Stimulated activated CD4-positive, alpha-beta T cell treated with anti-CD3 and anti-CD28 coated beads, Interleukin-15, amount 100 ng/mL, for 48 hours (primary cell): ENCODE results near the gene TDP2.
A peak's percentile ranks its signal among the peaks of the same experiment; 100 is the strongest.
"Not testable (repeated sequence)": the region's sequence is repeated elsewhere in the genome, so short reads cannot be mapped to it uniquely, and the experiment has no call there.

Experiments
- DNase-seq, 2 donors: peaks; one replicate each; pipeline ENCODE4 v3.0.0-alpha.2; 2020; ENCODE audit warnings: low read depth in 2 of 2

Gene TDP2

GRCh38 chr6:24666641-24667377 is at the start of gene TDP2, which contains the start of gene ACOT13:
Gene TDP2 (minus strand): TSS chr6:24666899. CDS start chr6:24666862, 37 bp downstream.
Gene ACOT13 (plus strand): TSS chr6:24667077. CDS start chr6:24667264, 187 bp downstream.
- peak; percentile 92 for DNase-seq

DNA sequence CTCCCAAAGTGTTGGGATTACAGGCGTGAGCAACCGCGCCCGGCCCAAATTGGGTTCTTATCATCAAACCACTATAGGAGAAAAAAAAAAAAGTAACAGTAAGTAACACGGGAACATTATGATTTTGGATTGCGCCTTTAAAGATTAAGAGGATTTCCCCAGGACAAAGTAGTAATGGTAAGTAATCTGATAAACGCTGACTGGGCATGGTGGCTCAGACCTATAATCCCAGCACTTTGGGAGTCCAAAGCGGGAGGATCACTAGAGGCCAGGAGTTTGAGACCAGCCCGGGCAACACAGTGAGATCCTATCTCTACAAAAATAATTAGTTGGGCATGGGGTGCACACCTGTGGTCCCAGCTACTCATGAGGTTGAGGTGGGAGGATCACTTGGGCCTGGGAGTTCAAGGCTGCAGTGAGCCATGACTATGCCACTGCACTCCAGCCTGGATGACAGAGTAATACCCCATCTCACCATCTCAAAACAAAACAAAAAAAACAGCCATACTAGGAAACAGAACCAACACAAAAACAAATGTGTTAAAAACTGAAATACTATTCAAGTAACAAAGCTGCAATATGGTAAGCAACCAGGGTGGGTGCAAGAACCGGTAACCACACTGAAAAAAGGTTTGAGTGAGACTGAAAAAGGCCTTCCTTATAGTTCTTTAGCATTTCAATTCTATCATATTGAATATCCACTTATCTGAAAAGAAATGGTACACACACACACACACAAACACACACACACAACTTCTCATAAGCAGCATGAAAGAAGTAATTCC is 44.0 kb upstream of the TDP2 start:
- DNase-seq: no peak

DNA sequence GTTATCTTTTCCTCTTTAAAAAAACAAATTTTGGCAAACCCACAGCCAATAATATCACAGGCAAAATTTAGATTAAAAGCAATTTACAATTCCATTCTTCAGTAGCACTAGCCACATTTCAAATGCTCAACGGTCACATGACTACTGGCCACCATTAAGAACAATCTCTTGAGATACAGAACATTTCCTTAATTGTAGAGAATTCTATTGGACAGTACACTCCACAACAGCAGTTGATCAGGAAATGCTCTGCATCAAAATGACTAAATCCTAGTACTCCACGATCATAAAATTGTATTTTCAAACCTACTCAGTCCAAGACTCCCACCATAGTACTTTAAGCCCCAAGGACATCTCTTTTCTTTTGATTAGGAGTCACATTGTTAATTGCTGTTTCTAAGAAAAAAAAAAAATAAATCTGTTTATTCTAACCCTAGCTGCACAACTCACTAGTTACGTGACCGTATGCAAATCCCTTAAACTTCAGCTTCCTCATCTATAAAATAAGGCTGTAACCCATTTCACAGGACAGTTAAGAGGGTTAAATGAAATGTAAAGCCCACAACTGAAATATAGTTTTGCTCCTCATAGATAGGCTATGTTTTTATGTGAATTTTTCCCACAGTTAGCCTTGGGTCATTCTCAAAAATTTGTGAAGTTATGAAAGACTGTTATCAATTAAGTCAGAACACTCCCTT is 42.5 kb upstream of the TDP2 start:
- DNase-seq: no peak

GRCh38 chr6:24708612-24709011 is 41.9 kb upstream of the TDP2 start:
- no peak for DNase-seq

DNA sequence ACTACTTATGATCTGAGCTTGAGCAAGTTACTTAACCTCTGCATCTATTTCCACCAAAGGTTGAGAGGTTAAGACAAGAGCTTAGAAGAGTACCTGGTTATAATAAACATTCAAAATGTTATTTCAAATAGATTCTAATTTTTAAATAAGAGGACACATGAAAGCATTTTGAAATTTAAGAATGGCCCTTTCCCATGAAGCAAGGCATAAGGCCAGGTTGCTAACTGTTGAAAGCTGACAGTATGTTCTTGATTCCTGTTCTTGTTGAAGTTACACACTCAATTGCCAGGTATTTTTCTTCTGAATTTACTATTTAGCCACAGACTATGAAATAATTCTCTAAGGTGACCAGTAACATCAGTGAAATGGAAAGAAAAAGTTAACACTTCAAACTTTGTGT is 37.8 kb upstream of the TDP2 start:
- DNase-seq: no peak

DNA sequence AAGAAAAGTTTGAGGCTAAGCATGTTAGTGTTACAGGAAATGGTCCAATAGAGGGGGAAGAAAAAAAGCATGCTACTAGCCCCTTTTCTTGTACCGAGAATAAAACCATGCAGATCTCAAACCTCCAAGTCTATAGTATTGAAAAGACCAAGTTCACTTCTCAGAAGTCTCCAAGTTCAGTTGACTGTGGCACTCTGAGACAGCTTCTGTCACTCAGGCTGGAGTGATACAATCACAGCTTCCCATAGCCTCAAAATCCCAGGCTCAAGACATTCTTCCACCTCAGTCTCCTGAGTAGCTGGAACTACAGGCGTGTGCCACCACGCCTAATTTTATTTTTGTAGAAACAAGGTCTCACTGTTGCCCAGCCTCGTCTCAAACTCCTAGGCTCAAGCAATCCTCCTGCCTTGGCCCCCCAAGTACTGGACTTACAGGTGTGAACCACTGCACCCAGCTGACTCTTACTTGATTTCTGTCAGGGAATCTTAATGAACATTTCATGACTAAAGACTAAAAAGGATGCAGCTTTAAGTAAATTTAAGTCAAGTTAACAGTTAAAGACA is 36.1 kb upstream of the TDP2 start:
- no peak for DNase-seq

DNA sequence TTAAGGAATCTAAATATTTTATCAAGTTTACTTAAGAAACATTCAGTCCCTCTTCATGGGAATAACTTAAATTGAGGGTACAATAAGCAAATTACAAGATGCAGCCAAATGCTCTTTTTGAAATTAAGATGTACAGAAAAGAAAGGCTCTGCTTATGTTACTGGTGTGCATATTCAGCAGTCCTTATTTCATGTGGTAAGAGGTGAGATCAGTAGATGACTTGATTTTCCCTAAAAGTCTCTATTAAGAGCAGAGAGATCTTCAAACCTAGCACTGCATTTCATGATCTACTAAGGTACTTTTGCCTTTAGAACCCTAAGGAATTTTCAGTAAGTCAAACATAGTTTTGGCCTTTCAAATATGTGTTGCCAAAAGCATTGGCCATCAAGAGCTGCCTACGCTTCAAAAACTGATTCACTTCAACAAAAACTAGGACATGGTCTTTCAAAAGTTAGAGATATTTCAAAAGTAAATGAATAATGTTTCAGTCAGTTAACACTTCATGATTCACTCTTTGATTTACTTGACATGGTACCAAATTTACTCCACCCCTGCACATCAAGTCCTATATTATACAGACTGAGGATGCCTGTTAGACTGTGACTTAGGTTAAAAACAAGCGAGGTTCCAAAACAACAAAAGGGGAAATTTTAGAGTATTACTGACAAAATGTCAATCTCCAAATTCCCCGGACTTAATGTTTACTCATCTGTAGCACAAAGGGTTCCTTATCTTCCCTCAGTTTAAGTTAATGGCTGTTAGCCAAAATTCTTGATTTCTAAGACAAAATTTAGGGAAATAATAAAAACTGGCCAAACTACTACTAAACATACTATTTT is 33.0 kb upstream of the TDP2 start:
- DNase-seq: no peak

GRCh38 chr6:24696097-24696496 is 29.4 kb upstream of the TDP2 start:
- no peak for DNase-seq

DNA sequence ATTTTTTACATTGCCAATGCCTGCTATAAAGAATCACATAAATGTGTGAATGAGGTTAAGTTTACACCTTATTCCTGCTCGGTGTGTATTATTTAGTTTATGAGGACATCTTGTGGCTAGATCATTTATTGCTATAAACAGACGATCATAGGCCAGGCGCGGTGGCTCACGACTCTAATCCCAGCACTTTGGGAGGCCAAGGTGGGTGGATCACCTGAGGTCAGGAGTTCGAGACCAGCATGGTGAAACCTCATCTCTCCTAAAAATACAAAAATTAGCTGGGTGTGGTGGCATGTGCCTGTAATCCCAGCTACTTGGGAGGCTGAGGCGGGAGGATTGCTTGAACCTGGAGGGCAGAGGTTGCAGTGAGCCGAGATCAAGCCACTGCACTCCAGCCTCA is 28.9 kb upstream of the TDP2 start:
- not testable (repeated sequence) for DNase-seq

- no peak for DNase-seq
Observed at GRCh38 chr6:24694198-24694597, 27.5 kb upstream of the TDP2 start.

GRCh38 chr6:24692848-24693592 is 26.3 kb upstream of the TDP2 start:
- no peak for DNase-seq

GRCh38 chr6:24692415-24692814 is 25.7 kb upstream of the TDP2 start:
- DNase-seq: no peak

- DNase-seq: no peak
Observed at GRCh38 chr6:24692003-24692402, 25.3 kb upstream of the TDP2 start.

GRCh38 chr6:24691550-24691949 is 24.9 kb upstream of the TDP2 start:
- DNase-seq: no peak

GRCh38 chr6:24690593-24690992 is 23.9 kb upstream of the TDP2 start:
- no peak for DNase-seq

GRCh38 chr6:24689964-24690363 is 23.3 kb upstream of the TDP2 start:
- no peak for DNase-seq

DNA sequence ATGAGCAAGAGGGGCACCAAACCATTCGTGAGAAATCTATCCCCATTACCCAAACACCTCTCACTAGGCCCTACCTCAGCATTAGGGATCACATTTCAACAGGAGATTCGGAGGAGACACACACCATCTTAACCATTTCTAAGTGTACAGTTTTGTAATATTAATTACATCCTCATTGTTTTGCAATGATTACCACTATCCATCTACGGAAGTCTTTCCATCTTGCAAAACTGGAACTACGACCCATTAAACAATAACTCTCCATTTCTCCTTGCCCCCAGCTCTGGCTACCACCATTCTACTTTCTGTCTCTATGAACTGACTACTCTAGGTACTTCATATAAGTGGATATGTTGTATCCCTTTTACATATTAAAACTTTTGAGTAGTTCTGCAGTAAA is 20.2 kb upstream of the TDP2 start:
- no peak for DNase-seq

DNA sequence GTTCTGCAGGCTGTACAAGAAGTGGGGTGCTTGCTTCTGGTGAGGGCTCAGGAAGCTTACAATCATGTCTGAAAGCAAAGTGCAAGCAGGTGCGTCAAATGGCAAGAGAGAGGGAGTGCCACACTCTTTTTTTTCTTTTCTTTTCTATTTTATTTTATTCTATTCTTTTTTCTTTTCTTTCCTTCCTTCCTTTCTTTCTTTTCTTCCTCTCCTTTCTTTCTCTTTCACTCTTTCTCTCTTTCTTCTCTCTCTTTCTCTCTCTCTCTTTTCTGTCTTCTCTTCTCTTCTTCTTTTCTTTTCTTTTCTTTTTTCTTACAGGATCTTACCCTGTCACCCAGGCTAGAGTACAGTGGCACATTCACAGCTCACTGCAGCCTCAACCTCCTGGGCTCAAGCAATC is 19.7 kb upstream of the TDP2 start:
- no peak for DNase-seq

DNA sequence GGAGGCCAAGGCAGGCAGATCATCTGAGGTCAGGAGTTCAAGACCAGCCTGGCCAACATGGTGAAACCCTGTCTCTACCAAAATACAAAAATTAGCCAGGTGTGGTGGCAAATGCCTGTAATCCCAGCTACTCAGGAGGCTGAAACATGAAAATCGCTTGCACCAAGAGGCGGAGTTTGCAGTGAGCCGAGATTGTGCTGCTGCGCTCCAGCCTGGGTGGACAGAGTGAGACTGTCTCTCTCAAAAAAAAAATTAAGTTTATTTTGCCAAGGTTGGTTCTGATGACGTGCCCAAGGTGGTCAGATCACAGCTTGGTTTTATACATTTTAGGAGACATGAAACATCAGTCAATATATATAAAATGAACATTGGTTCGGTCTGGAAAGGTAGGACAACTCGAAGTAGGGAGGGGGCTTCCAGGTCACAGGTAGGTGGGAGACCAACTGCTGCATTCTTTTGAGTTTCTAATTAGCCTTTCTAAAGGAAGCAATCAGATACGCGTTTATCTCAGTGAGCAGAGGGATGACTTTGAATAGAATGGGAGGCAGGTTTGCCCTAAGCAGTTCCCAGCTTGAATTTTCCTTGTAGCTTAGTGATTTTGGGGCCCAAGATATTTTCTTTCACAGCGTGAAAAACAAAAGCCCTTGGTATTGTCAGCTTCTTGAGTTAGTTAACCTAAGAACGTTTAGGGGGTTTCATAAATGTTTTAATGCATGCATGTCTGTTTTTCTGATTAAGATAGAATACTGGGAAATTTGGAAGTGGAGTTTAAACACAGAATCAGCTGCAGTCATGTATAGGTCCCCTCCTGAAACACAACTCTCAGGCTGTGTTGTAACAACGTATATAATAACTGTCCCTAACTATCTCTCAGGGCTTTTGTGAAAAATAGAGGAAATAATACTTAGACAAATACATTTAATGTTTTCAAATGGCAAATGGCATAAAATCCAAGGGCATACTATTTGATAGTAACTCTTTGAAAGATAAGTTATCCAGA is 16.9 kb upstream of the TDP2 start:
- no peak for DNase-seq
